Breast epithelium (tissue), 4 donors: ENCODE data around the gene SMC4. TPM values are rescaled to one million over a fixed set of nuclear protein-coding genes. Genes with fewer than 3 reads are reported as not detected.

ENCODE experiments used
- DNase-seq, 2 donors: peaks; one replicate each; pipeline ENCODE4 v3.0.0-alpha.2; 2019; ENCODE audit warnings: low spot score in 2 of 2
- H3K27ac ChIP-seq, 2 donors: fragments of 200-600 bp; sonication (generic) in 1 of 2; one replicate each; pipeline ENCODE4 v1.5.1; 2016 to 2019; ENCODE audit warnings: mild to moderate bottlenecking in 1 of 2
- H3K27me3 ChIP-seq, 2 donors: fragments of 200-600 bp; sonication (generic) in 1 of 2; one replicate each; pipeline versions ENCODE4 v1.5.1 to v1.6.0; 2017 to 2019; ENCODE audit warnings: control low read depth in 1 of 2, mild to moderate bottlenecking in 1 of 2
- H3K36me3 ChIP-seq: fragments of 200-600 bp; one replicate; pipeline ENCODE4 v1.5.1; 2019
- H3K4me1 ChIP-seq, 2 donors: fragments of 200-600 bp; sonication (generic); one replicate each; pipeline ENCODE4 v1.5.1; 2016 to 2019; ENCODE audit warnings: control low read depth in 1 of 2
- H3K4me3 ChIP-seq, 3 donors: fragments of 200-600 bp; sonication (generic); 1 replicate in 2 of 3; 2 replicates in 1 of 3; pipeline ENCODE4 v1.5.1; 2016 to 2019; ENCODE audit warnings: mild to moderate bottlenecking in 3 of 3, moderate library complexity in 2 of 3
- H3K9me3 ChIP-seq, 2 donors: fragments of 200-600 bp; sonication (generic) in 1 of 2; one replicate each; pipeline ENCODE4 v1.5.1; 2016 to 2019; ENCODE audit warnings: control low read depth in 1 of 2
- CTCF ChIP-seq, 3 donors: fragments of 450-650 bp; IDR thresholded peaks; one replicate each; pipeline ENCODE4 v1.5.1; 2016 to 2017; ENCODE audit warnings: antibody characterized with exemption in 3 of 3, mild to moderate bottlenecking in 3 of 3, moderate library complexity in 3 of 3
- POLR2A ChIP-seq: fragments of 450-650 bp; IDR thresholded peaks from one replicate; pipeline ENCODE4 v1.6.1; 2016; ENCODE audit warnings: antibody characterized with exemption, mild to moderate bottlenecking, moderate library complexity
- POLR2AphosphoS5 ChIP-seq, 3 donors: sonication (generic); formaldehyde crosslinking; IDR thresholded peaks; one replicate each; pipeline ENCODE4 v1.6.1; 2017; ENCODE audit warnings: antibody characterized with exemption in 3 of 3
- intact Hi-C: fragments of 100-400 bp; cut with DNase I; formaldehyde crosslinking; loops from one replicate; pipeline ENCODE4 v1.15.1; 2023; ENCODE audit warnings: low total_unique reads
- total RNA-seq, 3 donors: library from RNA; depleted of rRNA; stranded (reverse); fragments of >200 nt; gene quantifications; one replicate each; pipeline ENCODE4 v1.1.0, GENCODE V29; 2016

SMC4 gene
- total RNA-seq, 3 donors from 2014 or later, result 17.1 to 30.3 (median 25.2) TPM

DNA sequence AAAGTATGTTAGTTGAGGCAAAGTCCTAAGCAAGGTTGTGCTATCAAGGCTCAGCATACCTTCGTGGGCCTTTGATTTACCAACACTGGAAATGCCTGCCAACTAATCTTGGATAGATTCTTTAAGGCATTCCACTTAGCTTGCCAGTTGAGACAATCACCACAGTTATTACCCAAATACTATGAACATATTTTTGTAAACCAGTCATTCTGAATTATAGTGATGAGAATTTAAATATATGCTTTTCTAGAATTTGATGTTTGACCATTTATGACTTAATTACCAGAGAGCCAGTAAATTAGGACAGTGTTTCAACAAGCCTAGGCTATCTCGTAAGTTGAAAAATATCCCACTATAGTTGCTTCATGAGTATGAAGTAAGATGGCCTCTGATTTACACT lies 34.6 kb downstream of the SMC4 start:
- no peak for DNase-seq
- H3K4me1 ChIP-seq, result no peaks in the 10 kb centered on the region
- TF ChIP-seq POLR2A (no peak), POLR2AphosphoS5 (IDR thresholded peaks at IDR 0.05) (no peak), CTCF (IDR thresholded peaks at IDR 0.05) (no peak)
- H3K9me3 ChIP-seq, result no peaks in the 10 kb centered on the region
- H3K36me3 ChIP-seq, result no peaks in the 10 kb centered on the region
- H3K27me3 ChIP-seq, result no peaks in the 10 kb centered on the region
- H3K4me3 ChIP-seq, result no peak overlapping the region
- H3K27ac ChIP-seq, result no peak overlapping the region
- intact Hi-C loops, result no loop called here

DNA sequence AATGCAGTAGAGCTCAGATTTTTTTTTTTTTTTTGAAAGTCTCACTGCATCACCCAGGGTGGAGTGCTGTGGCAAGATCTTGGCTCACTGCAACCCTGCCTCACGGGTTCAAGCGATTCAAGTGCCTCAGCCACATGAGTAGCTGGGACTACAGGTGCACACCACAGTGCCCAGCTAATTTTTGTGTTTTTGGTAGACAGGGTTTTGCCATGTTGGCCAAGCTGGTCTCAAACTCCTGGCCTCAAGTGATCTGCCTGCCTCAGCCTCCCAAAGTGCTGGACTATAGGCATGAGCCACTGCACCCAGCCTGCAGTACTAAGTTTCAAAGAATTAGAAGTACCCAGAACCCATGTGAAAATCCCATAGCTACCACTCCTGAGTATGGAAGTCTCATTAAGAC lies 35.6 kb downstream of the SMC4 start:
- no peak overlapping the region for H3K27ac ChIP-seq
- intact Hi-C loops, result no loop called here
- H3K27me3 ChIP-seq, result no peaks in the 10 kb centered on the region
- H3K36me3 ChIP-seq, result no peaks in the 10 kb centered on the region
- DNase-seq, result no peak
- no peaks in the 10 kb centered on the region for H3K9me3 ChIP-seq
- H3K4me1 ChIP-seq, result no peaks in the 10 kb centered on the region
- H3K4me3 ChIP-seq, result no peak overlapping the region
- TF ChIP-seq CTCF (IDR thresholded peaks at IDR 0.05), result no peak
- TF ChIP-seq POLR2A, result no peak
- no peak for TF ChIP-seq POLR2AphosphoS5 (IDR thresholded peaks at IDR 0.05)

GRCh38 chr3:160435747-160436146 lies 36.3 kb downstream of the SMC4 start:
- no peak for DNase-seq
- no peaks in the 10 kb centered on the region for H3K27me3 ChIP-seq
- no peaks in the 10 kb centered on the region for H3K4me1 ChIP-seq
- intact Hi-C loops, result no loop called here
- H3K9me3 ChIP-seq, result no peaks in the 10 kb centered on the region
- H3K36me3 ChIP-seq, result no peaks in the 10 kb centered on the region
- H3K27ac ChIP-seq, result no peak overlapping the region
- TF ChIP-seq POLR2A, result no peak
- TF ChIP-seq POLR2AphosphoS5 (IDR thresholded peaks at IDR 0.05), result no peak
- TF ChIP-seq CTCF (IDR thresholded peaks at IDR 0.05), result no peak
- no peak overlapping the region for H3K4me3 ChIP-seq

GRCh38 chr3:160437083-160437455 lies 37.6 kb downstream of the SMC4 start:
- intact Hi-C loops, result no loop called here
- Histone ChIP-seq H3K4me3 (no peak overlapping the region), H3K27me3 (no peaks in the 10 kb centered on the region), H3K27ac (no peak overlapping the region), H3K36me3 (no peaks in the 10 kb centered on the region), H3K9me3 (no peaks in the 10 kb centered on the region), H3K4me1 (no peaks in the 10 kb centered on the region)
- DNase-seq, result no peak
- TF ChIP-seq POLR2A, result no peak
- no peak for TF ChIP-seq CTCF (IDR thresholded peaks at IDR 0.05)
- no peak for TF ChIP-seq POLR2AphosphoS5 (IDR thresholded peaks at IDR 0.05)

- H3K27ac ChIP-seq, result no peak overlapping the region
- intact Hi-C loops, result no loop called here
- H3K36me3 ChIP-seq, result no peaks in the 10 kb centered on the region
- no peaks in the 10 kb centered on the region for H3K27me3 ChIP-seq
- no peak for TF ChIP-seq POLR2A
- no peak for TF ChIP-seq POLR2AphosphoS5 (IDR thresholded peaks at IDR 0.05)
- no peak for TF ChIP-seq CTCF (IDR thresholded peaks at IDR 0.05)
- no peaks in the 10 kb centered on the region for H3K4me1 ChIP-seq
- no peak for DNase-seq
- no peaks in the 10 kb centered on the region for H3K9me3 ChIP-seq
- H3K4me3 ChIP-seq, result no peak overlapping the region
Observed at GRCh38 chr3:160440687-160441086, 41.2 kb downstream of the SMC4 start.
